CD4-positive, alpha-beta T cell (primary cell): ENCODE measurements around the gene CD40. TPM values are rescaled to one million over a fixed set of nuclear protein-coding genes. Genes with fewer than 3 reads are reported as not detected.

ENCODE experiments used
- ATAC-seq: fragments of 200-7000 bp; cut with Tn5 transposase; one replicate; pipeline ENCODE4 v1.10.0; 2022; ENCODE audit warnings: mild to moderate bottlenecking; ENCODE audit not compliant: poor library complexity
- CTCF ChIA-PET: fragments of 350-600 bp; sonication (Branson Sonifier 250); formaldehyde crosslinking; loops from one replicate; lab custom pipeline; 2021; ENCODE audit warnings: antibody characterized with exemption, inconsistent platforms; lab: Charles Lee
- POLR2A ChIA-PET: fragments of 350-600 bp; sonication (Branson Sonifier 250); formaldehyde crosslinking; loops from one replicate; lab custom pipeline; 2021; ENCODE audit warnings: antibody characterized with exemption, inconsistent platforms; lab: Charles Lee
- DNase-seq, 14 experiments: peaks; one replicate each; pipeline ENCODE4 v3.0.0-alpha.2; 2013 to 2020; ENCODE audit warnings: mixed read lengths in 2 of 14
- H3K27ac ChIP-seq, 2 donors: one replicate each; pipeline versions ENCODE4 v1.5.1 to v1.7.0; 2013; ENCODE audit warnings: low read length in 2 of 2, low read depth in 1 of 2, mild to moderate bottlenecking in 1 of 2
- H3K27me3 ChIP-seq, 2 experiments: 1 replicate in 1 of 2; 2 replicates in 1 of 2; pipeline versions ENCODE4 v1.6.1 to v1.7.0; 2013; ENCODE audit warnings: low read length in 2 of 2, control low read depth in 1 of 2, mild to moderate bottlenecking in 1 of 2, moderate library complexity in 1 of 2; ENCODE audit not compliant: insufficient read depth in 2 of 2, control insufficient read depth in 1 of 2
- H3K36me3 ChIP-seq: one replicate; pipeline ENCODE4 v1.6.1; 2013; ENCODE audit warnings: low read length, control low read depth; ENCODE audit not compliant: insufficient read depth
- H3K4me1 ChIP-seq: one replicate; pipeline ENCODE4 v1.6.1; 2013; ENCODE audit warnings: low read length, control low read depth; ENCODE audit not compliant: insufficient read depth
- H3K4me3 ChIP-seq: one replicate; pipeline ENCODE4 v1.5.1; 2013; ENCODE audit warnings: mild to moderate bottlenecking, low read length, moderate library complexity
- H3K9me3 ChIP-seq, 2 experiments: 1 replicate in 1 of 2; 2 replicates in 1 of 2; pipeline versions ENCODE4 v1.6.1 to v1.7.0; 2013; ENCODE audit warnings: low read length in 2 of 2, mild to moderate bottlenecking in 2 of 2, control low read depth in 1 of 2, moderate library complexity in 1 of 2; ENCODE audit not compliant: control insufficient read depth in 1 of 2, insufficient read depth in 1 of 2
- H3K27ac Mint-ChIP-seq: one replicate; pipeline ENCODE4 v1.8.0; 2020; ENCODE audit warnings: mixed read lengths
- H3K27me3 Mint-ChIP-seq: one replicate; pipeline ENCODE4 v1.8.0; 2021; ENCODE audit warnings: mixed read lengths
- H3K36me3 Mint-ChIP-seq: one replicate; pipeline ENCODE4 v1.8.0; 2021; ENCODE audit warnings: low read depth, mixed read lengths
- H3K4me1 Mint-ChIP-seq: one replicate; pipeline ENCODE4 v1.8.0; 2021; ENCODE audit warnings: low read depth, mixed read lengths
- H3K4me3 Mint-ChIP-seq: one replicate; pipeline ENCODE4 v1.8.0; 2020; ENCODE audit warnings: mild to moderate bottlenecking, mixed read lengths
- H3K9me3 Mint-ChIP-seq: one replicate; pipeline ENCODE4 v1.8.0; 2020; ENCODE audit warnings: mixed read lengths
- intact Hi-C, 2 experiments: fragments of 100-400 bp; cut with DNase I in 1 of 2; cut with micrococcal nuclease in 1 of 2; formaldehyde crosslinking; loops; one replicate each; pipeline versions ENCODE4 v1.15.1 to v1.9.0; 2023 to 2025; cut with DNase I, micrococcal nuclease
- total RNA-seq, 174 experiments: library from RNA in 2 of 174; stranded (reverse) in 2 of 174; gene quantifications; one replicate each; pipeline ENCODE4 v1.2.3 and lab custom pipeline; 2021 to 2026
- TF ChIP-seq, protein P1 (sequence below): fragments of 200-600 bp; IDR thresholded peaks from one replicate; pipeline ENCODE4 v1.8.0; 2022; ENCODE audit warnings: antibody characterized with exemption, mild to moderate bottlenecking

The CD40 gene
- total RNA-seq, 2 experiments from 2014 or later, result 1.0 to 1.2 TPM

- TF ChIP-seq, protein P1, sequence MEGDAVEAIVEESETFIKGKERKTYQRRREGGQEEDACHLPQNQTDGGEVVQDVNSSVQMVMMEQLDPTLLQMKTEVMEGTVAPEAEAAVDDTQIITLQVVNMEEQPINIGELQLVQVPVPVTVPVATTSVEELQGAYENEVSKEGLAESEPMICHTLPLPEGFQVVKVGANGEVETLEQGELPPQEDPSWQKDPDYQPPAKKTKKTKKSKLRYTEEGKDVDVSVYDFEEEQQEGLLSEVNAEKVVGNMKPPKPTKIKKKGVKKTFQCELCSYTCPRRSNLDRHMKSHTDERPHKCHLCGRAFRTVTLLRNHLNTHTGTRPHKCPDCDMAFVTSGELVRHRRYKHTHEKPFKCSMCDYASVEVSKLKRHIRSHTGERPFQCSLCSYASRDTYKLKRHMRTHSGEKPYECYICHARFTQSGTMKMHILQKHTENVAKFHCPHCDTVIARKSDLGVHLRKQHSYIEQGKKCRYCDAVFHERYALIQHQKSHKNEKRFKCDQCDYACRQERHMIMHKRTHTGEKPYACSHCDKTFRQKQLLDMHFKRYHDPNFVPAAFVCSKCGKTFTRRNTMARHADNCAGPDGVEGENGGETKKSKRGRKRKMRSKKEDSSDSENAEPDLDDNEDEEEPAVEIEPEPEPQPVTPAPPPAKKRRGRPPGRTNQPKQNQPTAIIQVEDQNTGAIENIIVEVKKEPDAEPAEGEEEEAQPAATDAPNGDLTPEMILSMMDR, result no peak
- H3K36me3 Mint-ChIP-seq, result peaks cover 4% of the 10 kb centered on the region
- Histone ChIP-seq H3K27me3 (no peaks in the 10 kb centered on the region), H3K27ac (no peak overlapping the region), H3K4me3 (no peak overlapping the region), H3K9me3 (peaks cover 0 to 4% of the 10 kb centered on the region in 2 experiments), H3K36me3 (no peaks in the 10 kb centered on the region), H3K4me1 (peaks cover 17% of the 10 kb centered on the region)
- ChIA-PET POLR2A (no interaction called here), CTCF (no interaction called here)
- peaks cover 18% of the 10 kb centered on the region for H3K4me1 Mint-ChIP-seq
- H3K27ac Mint-ChIP-seq, result no peak overlapping the region
- DNase-seq, result peak in 1 of 14 experiments; percentile 29
- no peak overlapping the region for H3K4me3 Mint-ChIP-seq
- peaks cover 19% of the 10 kb centered on the region for H3K27me3 Mint-ChIP-seq
- intact Hi-C loops, result no loop called here
- no peaks in the 10 kb centered on the region for H3K9me3 Mint-ChIP-seq
- no peak for ATAC-seq
Observed at GRCh38 chr20:46122516-46123481, 4.7 kb downstream of the CD40 start.

DNA sequence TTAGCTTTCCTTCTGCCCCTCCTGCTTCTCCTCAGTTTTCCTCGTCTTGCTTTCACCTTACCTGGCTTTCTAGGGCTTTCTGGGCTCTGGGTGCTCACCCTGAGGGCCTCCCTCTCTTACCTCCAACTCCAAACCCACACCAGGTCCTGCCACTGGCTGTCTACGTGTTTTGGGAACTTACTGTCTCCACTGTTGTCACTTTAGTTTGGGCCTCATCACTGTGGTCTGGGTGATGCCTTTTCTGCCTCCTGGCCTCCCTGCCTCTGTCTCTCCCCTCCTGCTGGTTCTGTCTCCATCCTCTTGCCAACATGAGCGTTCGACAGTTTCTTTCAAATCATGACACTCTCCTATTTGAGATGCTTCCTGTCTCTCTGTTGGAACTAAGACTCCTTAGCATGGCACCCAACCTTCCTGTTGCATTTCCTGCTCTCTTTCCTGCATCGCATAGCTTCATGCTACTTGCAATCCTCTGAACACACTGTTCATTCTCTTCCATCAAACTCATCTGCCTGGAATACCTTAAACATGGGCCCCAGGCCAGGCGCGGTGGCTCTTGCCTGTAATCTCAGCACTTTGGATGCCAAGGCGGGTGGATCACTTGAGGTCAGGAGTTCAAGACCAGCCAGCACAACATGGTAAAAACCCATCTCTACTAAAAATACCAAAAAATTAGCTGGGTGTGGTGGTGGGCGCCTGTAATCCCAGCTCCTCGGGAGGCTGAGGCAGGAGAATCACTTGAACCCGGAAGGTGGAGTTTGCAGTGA lies 5.5 kb downstream of the CD40 start:
- intact Hi-C loops, result no loop called here
- Histone ChIP-seq H3K27ac (no peak overlapping the region), H3K27me3 (no peaks in the 10 kb centered on the region), H3K4me1 (peaks cover 8% of the 10 kb centered on the region), H3K4me3 (no peak overlapping the region), H3K9me3 (no peaks in the 10 kb centered on the region), H3K36me3 (no peaks in the 10 kb centered on the region)
- no peak overlapping the region for H3K27ac Mint-ChIP-seq
- ChIA-PET POLR2A (no interaction called here), CTCF (no interaction called here)
- H3K4me1 Mint-ChIP-seq, result peaks cover 9% of the 10 kb centered on the region
- H3K27me3 Mint-ChIP-seq, result peaks cover 14% of the 10 kb centered on the region
- ATAC-seq (no peak), DNase-seq (no peak)
- H3K9me3 Mint-ChIP-seq, result no peaks in the 10 kb centered on the region
- TF ChIP-seq, protein P1, result no peak
- H3K4me3 Mint-ChIP-seq, result no peak overlapping the region
- H3K36me3 Mint-ChIP-seq, result peaks cover 4% of the 10 kb centered on the region

DNA sequence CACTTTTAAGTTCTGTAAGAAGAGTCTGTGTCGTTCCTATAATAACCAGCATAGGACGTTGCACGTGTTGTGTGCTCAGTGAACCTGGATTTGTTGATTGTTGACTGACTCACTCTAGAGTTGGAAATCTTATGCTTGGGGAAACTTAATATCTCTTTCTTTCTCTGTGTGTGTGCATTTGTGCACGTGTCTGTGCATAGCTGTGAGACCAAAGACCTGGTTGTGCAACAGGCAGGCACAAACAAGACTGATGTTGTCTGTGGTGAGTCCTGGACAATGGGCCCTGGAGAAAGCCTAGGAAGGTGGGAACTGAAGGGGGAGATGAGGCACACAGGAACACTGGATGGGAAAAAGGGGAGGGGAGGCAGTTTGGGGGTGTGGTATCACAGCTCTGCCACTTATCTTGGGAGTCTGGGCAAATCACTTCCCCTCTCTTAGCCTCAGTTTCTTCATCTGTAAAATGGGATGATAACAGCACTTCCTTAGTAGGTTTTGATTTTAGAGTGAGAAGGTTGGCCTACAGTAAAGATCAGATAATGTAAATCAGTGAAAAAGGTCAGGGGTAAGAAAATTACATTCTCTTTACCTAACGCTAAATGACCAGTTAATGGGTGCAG lies 8.4 kb downstream of the CD40 start:
- Histone ChIP-seq H3K4me1 (no peaks in the 10 kb centered on the region), H3K27me3 (peaks cover under 1 to 13% of the 10 kb centered on the region in 2 experiments), H3K4me3 (no peak overlapping the region), H3K27ac (no peak overlapping the region), H3K9me3 (no peaks in the 10 kb centered on the region), H3K36me3 (no peaks in the 10 kb centered on the region)
- no peak overlapping the region for H3K4me3 Mint-ChIP-seq
- no peaks in the 10 kb centered on the region for H3K4me1 Mint-ChIP-seq
- intact Hi-C loops, result no loop called here
- H3K27ac Mint-ChIP-seq, result no peak overlapping the region
- no peak for DNase-seq
- POLR2A ChIA-PET, result no interaction called here
- H3K36me3 Mint-ChIP-seq, result peaks cover 4% of the 10 kb centered on the region
- peaks cover 36% of the 10 kb centered on the region for H3K27me3 Mint-ChIP-seq
- TF ChIP-seq, protein P1, result no peak
- no peaks in the 10 kb centered on the region for H3K9me3 Mint-ChIP-seq
- CTCF ChIA-PET, result no interaction called here
- no peak for ATAC-seq
